HL-60 (cell line): Measurements from ENCODE around the gene GCNT4.

Experiments
- GABPA ChIP-seq: IDR thresholded peaks from 2 replicates; pipeline ENCODE4 v1.6.1; 2012; ENCODE audit warnings: low read depth
- POLR2AphosphoS5 ChIP-seq: IDR thresholded peaks from 2 replicates; pipeline ENCODE4 v1.6.1; 2012; ENCODE audit warnings: low read depth
- TF ChIP-seq, protein P1 (sequence below): IDR thresholded peaks from one replicate; pipeline ENCODE4 v1.5.1; 2011; ENCODE audit warnings: low read length, control low read depth, inconsistent platforms; ENCODE audit not compliant: insufficient read depth
- TF ChIP-seq, protein P2 (sequence below): IDR thresholded peaks from 2 replicates; pipeline ENCODE4 v1.6.1; 2012; ENCODE audit warnings: low read depth; ENCODE audit not compliant: insufficient replicate concordance

DNA sequence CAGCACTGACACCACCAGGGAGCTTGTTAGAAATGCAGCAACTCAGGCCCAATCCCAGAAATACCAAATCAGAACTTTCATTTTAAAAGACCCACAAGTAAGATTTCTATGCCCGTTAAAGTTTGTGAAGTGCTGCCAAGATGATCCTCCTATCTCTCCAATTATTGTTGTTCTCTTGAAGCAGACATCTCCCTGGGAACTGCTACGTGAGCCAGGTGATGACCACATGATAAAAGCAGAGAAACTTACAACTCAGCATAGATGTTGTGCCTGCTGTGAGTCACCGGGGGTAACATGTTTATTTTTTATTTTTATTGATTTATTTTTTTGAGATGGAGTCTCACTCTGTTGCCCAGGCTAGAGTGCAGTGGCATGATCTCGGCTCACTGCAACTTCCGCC, 34.4 kb downstream of the GCNT4 start:
- TF ChIP-seq, protein P1, sequence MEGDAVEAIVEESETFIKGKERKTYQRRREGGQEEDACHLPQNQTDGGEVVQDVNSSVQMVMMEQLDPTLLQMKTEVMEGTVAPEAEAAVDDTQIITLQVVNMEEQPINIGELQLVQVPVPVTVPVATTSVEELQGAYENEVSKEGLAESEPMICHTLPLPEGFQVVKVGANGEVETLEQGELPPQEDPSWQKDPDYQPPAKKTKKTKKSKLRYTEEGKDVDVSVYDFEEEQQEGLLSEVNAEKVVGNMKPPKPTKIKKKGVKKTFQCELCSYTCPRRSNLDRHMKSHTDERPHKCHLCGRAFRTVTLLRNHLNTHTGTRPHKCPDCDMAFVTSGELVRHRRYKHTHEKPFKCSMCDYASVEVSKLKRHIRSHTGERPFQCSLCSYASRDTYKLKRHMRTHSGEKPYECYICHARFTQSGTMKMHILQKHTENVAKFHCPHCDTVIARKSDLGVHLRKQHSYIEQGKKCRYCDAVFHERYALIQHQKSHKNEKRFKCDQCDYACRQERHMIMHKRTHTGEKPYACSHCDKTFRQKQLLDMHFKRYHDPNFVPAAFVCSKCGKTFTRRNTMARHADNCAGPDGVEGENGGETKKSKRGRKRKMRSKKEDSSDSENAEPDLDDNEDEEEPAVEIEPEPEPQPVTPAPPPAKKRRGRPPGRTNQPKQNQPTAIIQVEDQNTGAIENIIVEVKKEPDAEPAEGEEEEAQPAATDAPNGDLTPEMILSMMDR = no peak
- TF ChIP-seq, protein P2, sequence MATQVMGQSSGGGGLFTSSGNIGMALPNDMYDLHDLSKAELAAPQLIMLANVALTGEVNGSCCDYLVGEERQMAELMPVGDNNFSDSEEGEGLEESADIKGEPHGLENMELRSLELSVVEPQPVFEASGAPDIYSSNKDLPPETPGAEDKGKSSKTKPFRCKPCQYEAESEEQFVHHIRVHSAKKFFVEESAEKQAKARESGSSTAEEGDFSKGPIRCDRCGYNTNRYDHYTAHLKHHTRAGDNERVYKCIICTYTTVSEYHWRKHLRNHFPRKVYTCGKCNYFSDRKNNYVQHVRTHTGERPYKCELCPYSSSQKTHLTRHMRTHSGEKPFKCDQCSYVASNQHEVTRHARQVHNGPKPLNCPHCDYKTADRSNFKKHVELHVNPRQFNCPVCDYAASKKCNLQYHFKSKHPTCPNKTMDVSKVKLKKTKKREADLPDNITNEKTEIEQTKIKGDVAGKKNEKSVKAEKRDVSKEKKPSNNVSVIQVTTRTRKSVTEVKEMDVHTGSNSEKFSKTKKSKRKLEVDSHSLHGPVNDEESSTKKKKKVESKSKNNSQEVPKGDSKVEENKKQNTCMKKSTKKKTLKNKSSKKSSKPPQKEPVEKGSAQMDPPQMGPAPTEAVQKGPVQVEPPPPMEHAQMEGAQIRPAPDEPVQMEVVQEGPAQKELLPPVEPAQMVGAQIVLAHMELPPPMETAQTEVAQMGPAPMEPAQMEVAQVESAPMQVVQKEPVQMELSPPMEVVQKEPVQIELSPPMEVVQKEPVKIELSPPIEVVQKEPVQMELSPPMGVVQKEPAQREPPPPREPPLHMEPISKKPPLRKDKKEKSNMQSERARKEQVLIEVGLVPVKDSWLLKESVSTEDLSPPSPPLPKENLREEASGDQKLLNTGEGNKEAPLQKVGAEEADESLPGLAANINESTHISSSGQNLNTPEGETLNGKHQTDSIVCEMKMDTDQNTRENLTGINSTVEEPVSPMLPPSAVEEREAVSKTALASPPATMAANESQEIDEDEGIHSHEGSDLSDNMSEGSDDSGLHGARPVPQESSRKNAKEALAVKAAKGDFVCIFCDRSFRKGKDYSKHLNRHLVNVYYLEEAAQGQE = no peak
- TF ChIP-seq POLR2AphosphoS5 (no peak), GABPA (no peak)
